Hematopoietic multipotent progenitor cell treated with erythropoietin and hydrocortisone succinate and interleukin-3 and kit ligand, for 17 days (in vitro differentiated cells): ENCODE measurements around the gene SPAG8.

Source experiments
- DNase-seq: peaks from one replicate; pipeline ENCODE4 v3.0.0-alpha.2; 2015; ENCODE audit warnings: low spot score

SPAG8 gene

DNA sequence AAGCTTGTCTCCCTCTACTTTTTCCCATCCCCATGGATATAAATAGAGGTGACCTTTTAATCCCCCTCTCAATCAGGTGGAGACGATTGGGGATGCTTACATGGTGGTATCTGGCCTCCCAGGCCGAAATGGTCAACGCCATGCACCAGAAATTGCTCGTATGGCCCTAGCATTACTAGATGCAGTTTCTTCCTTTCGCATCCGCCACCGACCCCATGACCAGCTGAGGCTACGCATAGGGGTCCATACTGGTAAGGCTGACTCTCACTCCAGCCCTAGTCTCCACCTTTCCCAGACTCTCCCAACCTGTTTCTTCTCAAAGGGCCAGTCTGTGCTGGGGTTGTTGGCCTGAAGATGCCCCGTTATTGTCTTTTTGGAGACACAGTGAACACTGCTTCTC is 3.6 kb downstream of the SPAG8 start:
- DNase-seq: no peak

DNA sequence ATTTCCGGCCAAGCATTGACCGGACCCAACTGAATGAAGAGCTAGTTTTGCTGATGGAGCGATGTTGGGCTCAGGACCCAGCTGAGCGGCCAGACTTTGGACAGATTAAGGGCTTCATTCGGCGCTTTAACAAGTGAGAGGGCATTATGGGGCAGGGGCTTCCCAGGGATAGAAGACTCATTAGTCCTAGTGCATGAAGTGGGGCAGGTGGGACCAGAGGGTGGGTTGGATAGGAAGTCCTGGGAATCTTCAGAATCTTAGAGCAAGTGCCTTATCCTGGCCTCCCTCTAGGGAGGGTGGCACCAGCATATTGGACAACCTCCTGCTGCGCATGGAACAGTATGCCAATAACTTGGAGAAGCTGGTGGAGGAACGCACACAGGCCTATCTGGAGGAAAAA is 6.0 kb downstream of the SPAG8 start:
- DNase-seq: no peak

DNA sequence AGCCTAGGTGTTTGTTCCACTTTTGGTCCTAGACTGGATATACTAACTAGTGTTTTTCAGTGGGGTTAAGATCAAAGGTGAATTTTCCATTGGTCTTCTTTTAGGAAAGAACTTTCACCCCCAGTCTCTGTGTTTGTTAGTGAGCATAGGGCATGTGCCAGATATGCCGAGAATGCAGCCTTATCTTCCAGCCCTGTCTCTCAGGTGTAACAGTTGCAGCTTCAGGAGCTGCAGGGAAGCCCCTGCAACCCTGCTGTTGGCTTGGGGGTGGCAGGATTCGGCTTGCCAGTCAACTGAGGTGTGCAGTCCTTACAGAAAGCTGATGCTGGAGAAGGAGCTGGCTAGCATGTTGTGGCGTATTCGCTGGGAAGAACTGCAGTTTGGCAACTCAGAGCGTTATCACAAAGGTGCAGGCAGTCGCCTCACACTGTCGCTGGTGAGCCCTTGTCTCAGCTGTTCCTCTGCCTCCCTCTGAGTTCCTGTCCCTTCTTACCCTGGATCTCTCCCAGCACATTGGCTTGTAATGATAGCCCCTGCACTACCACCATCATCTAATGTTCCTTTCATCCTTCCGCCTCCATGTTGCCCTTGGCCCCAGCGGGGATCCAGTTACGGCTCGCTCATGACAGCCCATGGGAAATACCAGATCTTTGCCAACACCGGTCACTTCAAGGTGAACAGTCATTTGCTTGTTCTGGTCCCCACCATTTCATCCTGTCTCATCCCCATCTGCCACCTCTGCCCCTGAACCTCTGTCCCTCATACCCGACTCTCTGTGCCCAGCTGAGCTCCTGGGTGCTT is 10.5 kb downstream of the SPAG8 start:
- DNase-seq: no peak

DNA sequence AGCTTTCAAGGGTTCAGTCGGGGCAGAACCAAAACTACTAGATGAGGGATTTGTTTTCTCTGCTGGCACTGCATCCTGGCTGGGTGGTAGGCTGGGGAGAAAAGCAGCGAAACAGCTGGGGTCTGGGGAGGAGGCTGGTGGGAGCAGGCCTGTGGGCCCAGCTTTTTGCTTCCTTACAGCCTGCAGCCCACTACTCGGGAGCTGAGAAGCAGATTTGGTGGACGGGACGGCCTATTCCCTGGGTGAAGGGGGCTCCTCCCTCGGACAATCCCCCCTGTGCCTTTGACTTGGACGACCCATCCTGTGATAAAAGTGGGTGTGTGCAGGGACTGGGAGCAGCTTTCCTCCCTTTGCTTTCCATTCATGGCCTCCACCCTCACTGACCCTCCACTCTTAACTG is 11.5 kb downstream of the SPAG8 start:
- DNase-seq: no peak

DNA sequence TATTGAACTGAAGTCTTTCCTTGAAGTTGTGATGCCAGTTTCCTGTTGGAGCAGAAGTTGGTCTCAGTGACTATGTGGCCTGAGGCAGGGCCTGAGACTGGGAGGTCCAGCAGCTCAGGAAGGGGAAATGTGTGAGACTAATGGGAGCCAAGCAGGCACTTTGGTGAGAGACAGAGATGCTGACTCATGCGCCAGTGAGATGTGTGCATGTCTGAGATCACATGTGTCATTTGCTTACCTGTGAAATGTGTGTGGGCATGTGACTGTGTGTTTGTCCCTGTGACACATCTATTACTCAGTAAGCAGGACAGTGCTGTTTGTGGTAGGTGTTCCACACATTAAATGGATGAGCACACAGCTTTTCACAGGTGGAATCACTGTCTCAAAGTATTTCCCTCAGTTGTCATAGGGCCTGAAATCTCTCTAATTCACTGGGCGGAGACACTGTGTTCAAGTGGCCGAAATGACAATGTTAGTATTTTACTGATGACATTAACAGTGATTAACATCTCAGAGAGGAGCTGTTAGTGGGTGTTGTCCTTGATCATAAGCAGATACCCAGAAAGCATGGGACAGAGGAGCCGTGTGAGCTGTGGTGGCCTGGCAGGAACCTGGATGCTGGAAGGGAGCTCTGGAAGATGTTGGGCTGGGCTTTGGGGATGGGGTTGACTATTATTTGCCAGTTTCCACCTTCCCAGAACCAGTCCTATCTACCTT is 13.2 kb downstream of the SPAG8 start:
- peak; percentile 78 for DNase-seq

DNA sequence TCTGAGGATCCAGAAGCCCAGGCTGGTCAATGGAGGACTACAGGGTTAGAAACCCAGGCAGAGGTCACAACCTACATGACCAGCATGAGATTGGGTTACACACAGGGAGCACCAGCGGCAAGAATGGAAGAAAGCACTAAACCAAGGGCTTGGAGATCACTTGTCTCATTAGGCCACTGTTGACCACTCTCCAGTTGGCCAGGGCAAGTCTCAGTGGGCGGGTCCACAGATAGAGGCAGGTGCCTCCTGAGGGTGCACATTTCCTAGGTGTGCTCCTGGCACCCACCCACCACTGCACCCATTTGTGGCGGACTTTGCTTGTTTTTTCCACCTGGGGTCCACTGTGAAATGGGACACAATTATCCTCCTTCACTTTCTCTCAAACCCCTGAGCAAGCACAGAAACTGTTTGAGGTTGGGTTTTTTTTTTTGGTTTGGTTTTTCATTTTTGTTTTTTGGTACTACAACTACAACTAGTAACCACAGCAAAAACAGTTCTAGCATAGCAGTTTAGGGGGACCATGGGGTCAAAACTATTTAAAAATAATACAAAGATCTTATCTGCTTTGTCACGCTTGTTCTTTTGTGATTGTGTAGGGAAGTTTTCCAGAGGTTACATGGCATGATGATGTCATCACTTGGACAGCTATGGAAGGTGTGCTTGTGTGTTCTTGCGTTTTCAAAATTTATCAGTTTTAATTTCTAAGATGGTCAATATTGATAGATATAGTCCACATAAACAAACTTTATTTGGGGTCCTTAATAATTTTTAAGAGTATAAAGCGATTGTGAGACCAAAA is 14.6 kb downstream of the SPAG8 start:
- no peak for DNase-seq

DNA sequence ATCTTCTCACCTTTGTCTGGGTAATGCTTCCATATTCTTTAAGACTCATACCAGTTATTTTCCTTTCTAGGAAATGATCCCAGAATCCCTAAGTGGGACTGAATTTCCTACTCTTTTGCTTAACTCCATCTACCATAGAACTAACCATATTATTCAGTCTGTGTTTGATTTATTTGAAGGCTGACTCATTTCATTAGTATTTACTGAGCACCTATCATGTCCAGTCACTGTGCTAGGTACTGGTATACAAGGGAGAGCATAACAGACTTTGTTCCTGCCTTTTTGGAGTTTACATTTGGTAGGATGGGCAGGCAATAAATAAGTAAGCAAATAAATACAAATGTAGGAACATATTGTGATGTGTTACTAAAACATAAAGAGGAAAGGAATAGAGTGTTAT is 16.4 kb downstream of the SPAG8 start:
- DNase-seq: no peak

DNA sequence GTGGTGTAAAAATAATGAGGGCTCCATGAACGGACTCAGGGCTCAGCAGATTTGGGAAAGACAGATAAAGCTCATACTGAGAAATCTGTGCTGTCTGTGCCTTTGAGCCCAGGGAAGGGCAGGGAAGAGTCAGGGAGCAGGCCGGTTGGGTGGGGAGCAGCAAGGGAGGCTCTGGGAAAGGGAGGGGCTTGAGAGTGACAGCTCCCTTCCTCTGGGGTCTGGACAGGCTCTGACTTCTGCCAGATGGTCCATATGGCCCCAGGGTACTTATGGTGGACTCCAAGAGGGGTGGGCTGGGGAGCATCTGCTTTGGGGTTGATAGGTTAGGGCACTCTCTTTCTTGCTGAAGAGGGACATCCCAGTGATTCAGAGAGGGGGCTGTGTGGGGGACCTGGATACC is 18.6 kb downstream of the SPAG8 start:
- DNase-seq: no peak

DNA sequence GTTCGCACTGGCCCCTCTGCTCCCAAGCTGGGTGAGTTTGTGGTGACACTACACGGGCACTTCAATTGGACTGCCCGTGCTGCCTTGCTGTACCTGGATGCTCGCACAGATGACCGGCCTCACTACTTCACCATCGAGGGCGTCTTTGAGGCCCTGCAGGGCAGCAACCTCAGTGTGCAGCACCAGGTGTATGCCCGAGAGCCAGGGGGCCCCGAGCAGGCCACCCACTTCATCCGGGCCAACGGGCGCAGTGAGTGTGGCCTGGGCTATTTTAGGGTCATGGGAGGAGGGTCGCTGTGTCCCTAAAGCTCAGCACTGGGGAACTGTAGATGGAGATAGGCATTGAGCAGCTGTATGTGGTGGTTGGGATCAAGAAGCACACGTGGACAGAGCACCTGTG is 19.2 kb downstream of the SPAG8 start:
- no peak for DNase-seq

DNA sequence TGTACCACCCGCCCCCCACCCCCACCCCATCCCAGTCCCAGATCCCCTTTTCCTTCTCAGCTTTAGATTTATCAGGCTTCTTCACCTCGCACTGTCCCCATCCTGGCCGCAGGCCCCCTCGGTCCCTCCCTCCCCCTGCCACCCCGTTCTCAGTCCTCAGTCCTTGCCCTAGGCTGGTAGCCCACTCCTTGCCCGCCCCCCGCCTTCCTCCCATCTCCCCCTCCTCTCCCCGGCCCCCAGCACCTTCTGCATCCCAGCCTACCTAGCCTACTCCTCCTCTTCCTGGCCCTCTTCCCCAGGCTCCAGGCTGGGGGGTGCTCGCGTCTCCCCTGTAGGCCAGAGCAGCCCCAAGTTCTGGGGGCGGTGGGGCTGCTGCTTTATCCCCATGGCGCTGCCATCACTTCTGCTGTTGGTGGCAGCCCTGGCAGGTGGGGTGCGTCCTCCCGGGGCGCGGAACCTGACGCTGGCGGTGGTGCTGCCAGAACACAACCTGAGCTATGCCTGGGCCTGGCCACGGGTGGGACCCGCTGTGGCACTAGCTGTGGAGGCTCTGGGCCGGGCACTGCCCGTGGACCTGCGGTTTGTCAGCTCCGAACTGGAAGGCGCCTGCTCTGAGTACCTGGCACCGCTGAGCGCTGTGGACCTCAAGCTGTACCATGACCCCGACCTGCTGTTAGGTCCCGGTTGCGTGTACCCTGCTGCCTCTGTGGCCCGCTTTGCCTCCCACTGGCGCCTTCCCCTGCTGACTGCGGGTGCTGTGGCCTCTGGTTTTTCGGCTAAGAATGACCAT is 19.8 kb downstream of the SPAG8 start:
- DNase-seq: no peak

DNA sequence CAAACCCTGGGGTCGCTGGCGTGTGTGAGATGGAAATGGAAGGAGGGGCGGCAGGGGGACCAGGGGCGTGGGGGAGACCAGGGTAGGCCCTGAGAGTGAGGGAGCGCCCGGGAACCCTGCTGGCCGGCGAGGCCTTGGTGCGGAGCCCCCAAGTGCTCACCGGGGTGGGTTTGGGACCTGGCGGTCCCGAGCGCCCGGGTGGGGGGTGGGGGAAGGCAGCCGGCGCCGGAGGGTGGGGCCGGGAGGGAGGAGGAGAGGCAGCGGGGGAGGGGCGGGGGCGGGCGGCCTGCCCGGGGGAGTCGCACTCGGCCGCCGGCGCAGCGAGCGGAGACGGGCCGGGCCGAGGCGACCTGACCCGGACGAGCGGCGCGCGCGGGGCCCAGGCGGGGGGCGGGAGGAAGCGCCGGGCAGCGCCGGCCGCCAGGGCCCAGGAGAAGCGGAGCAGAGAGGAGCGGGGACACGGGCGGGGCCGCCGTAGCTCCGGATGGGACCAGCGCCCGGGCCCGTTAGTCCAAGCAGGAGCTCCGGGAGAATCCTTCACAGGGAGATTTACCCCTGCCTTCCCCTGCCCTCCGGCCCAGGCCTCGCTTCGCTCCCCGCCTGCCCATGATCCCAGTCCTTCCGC is 20.7 kb downstream of the SPAG8 start, which contains the start of gene NPR2:
Gene NPR2, plus strand, starts transcription at position 295 of the 625 bp plus-strand sequence. CDS start 818 bp downstream, outside the sequence.
- no peak for DNase-seq

DNA sequence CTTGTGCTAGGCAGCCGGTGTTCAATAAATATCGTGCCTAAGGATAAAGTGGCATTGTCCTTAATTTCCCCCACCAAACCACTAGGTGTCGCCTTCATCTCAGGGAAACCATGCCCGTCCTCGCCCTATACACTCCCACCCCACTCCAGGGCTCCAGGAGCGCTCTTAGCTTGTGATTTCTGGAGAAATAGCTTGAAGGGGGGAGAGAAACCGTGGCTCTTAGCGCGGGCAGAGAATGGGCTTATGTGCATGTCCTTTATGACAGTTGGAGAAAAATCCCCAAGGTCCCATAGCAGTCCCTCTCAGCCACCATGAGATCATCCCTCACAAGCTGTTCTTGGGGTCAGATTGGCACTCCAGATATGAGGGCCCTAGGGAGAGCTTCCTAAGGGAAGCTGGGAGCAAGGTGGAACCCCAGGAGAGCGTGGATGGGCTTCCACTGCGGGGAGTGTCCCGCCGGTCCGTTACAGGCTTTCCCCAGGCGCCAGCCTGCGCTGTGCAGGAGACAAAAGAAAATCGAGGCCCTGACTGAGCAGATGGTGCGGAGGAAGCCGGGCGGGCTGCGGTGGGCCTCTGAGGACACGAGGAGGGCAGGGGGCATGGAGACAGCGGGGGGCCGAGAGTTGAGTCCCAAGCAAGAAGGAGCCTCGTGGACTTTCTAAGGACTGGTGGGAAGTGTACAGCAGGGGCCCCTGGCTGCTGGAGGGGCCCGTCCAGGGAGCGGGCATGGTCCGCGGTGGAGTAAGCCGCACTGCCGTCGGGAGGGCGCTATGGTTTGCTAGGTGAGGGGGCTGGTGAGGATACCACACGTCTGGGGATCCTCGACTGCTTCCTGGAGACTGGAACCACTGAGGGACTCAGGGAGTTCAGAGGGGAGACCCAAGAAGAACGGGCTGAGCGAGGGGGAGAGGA is 21.4 kb downstream of the SPAG8 start:
- peak; percentile 82 for DNase-seq

DNA sequence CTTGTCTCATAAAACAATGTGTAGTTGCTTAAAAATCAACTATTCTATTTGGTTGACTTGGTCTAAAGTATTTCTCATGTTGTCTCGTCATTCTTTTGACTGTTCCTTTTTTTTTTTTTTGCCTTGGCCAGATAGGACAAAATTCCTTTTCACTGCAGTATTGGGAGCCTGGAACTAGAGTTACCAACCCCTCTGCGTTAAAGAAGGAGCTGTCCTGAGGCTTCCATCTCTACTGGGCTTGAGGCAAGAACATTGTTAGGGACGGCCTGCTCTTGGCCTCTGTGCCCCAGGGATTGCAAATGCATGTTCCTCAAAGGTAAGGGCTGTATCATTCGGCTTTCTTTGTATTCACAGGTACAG is 22.1 kb downstream of the SPAG8 start:
- peak; percentile 21 for DNase-seq

DNA sequence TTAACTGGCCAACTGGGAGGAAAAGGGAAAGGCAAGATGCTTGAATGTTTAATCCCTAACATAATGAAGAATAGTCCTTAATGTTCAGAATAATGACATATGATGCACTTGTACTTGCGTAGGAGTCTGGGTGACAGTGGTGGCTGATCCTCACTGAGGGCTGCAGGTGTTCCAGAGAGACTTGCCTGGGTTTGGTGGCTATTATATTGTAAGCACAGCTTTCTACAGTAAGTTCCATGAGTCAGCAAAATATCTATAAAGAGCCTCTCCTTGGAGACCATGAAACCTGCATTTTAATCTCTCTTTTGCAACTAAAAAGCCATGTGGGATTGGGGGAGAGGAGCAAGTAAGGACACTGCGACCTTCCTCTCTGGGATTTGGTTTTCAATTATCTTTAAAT is 22.5 kb downstream of the SPAG8 start:
- no peak for DNase-seq

DNA sequence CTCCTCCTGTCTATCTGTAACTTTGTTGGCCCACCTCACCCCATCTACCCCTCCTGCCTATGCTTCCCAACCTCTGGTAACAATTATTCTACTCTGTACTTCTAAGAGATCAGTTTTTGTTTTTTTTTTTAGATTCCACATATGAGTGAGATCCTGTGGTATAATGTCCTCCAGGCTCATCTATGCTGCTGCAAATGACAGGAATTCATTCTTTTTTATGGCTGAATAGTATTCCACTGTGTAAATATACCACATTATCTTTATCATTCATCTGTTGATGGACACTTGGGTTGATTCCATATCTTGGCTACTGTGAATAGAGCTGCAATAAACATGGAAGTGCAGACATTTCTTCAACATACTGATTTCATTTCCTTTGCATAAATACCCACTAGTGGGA is 28.6 kb downstream of the SPAG8 start:
- DNase-seq: no peak

DNA sequence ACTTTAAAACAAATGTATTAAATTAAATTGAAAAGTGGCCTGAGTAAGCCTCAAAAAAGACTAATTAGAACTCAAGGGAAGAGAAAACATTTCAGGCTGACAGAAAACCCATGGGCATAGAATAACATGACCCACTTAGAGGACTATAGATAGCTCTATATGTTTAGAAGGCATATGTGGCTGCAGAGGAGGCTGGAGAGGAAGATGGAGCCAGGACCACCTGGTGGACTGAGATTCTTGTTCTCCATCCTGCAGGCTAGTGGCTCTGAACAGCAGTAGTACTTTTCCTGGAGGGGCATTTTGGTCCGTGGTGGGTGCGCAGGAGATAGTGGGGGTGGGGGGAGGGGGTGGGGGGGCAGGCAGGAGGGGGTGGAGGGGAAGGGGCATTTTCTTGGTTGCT is 31.0 kb downstream of the SPAG8 start:
- DNase-seq: no peak

DNA sequence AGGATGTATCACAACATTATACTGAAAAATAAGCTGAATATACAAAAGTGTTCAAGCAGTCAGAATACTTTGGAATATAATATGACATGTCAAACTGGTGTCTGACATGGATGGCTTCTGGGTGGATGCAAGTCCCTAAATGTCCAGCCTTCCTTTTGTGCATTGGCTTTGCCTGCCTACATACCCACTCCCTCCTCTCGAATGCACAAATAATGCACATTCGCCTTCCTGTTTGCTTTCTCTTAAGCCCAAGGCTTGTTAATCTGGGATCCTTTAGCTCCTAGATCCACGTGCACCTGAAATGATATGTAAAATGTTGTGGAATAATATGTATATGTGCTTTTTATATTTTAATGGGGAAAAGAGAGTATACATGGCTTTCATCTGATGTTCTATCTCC is 33.6 kb downstream of the SPAG8 start:
- no peak for DNase-seq

DNA sequence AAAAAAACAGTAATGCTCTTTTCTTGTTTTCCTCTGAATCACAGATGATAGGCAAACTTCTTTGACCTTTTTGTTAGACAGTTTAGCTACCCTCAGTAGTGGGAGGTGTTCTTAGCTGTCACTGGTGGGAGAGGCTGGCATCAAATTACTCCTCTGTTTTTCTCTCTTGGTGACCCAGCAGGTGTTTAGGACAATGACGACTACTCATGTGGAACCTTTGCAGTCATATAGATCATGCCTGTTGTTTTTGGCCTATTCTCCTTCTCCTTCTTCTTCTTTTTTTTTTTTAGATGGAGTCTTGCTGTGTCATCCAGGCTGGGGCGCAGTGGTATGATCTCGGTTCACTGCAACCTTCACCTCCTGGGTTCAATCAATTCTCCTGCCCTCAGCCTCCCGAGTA is 36.0 kb downstream of the SPAG8 start:
- DNase-seq: no peak

DNA sequence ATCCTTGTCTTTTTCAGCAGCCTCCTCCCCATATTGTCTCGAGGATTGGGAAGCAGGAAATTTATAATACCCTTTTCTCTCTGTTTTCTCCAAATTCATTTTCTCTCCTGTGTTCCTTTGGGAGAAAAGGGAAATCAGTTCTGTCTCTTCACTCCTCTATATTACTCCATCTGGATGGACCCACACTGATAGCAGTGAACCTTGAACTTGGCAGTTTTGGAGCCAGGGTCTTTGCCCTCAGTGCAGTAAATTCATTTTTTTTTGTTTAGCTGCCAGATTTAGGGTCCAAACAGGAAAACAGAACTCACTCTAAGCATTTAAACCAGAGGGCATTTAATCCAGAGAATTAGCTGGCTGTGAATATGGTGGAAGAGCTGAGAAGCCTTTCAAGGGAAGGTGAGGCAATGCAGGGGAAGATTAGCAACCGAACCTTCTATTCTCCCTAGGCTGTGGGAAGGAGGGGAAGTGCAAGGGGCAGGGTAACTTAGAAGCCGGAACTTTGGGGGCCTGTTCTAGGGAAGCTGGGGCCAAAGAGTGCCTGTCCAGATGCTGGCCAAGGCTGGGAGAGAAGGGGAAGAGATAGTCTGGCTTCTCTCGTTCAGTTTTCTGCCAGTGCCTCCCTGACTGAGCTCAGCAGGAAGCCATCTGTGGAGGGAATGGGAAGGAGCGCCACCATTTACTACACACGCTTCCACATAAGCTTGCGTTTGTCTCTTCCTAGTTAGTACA is 37.0 kb downstream of the SPAG8 start:
- DNase-seq: no peak

DNA sequence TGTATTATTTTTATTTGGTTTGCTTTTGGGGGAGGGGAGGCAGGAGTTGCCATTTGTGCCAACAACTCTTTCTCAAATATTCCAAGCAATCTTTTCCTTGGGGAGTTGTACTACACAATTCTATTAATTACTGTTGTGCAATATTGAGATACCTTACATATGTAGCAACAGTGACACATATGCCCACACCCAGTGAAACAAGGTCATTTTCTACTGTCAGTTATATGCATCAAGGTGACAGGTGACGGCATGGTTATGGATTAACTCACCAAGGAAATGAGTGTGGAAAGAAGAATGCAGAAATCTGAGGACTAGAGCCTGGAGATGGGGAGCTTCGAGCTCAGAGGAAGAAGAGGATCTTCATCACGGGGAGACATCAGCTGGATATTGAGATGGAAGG is 40.1 kb downstream of the SPAG8 start:
- no peak for DNase-seq
